PC-9 (cell line): Measurements from ENCODE around the gene SLC25A33. TPM values are rescaled to one million over a fixed set of nuclear protein-coding genes. Genes with fewer than 3 reads are reported as not detected.

ENCODE experiments used
- BruUV-seq: library from RNA; stranded (reverse); fragments of 400-500 nt; replicated peaks from 2 replicates; lab custom pipeline; 2021; lab: Mats Ljungman, UMichigan
- CTCF ChIA-PET: fragments of 300-600 bp; sonication (Branson Sonifier 250); formaldehyde crosslinking; loops from one replicate; lab custom pipeline; 2022; ENCODE audit warnings: antibody characterized with exemption; lab: Charles Lee
- POLR2A ChIA-PET: fragments of 300-600 bp; sonication (Branson Sonifier 250); formaldehyde crosslinking; loops from one replicate; lab custom pipeline; 2022; ENCODE audit warnings: antibody characterized with exemption; ENCODE audit not compliant: unreplicated experiment; lab: Charles Lee
- DNase-seq, 2 experiments: peaks; one replicate each; pipeline versions ENCODE4 v3.0.0 to v3.0.0-alpha.2; 2015 to 2022; ENCODE audit warnings: mixed read lengths in 1 of 2
- H2AFZ ChIP-seq: fragments of 200-600 bp; sonication (generic); 2 replicates; pipeline ENCODE4 v1.8.1; 2017; ENCODE audit warnings: antibody characterized with exemption
- H3F3A ChIP-seq: fragments of 200-600 bp; sonication (generic); 2 replicates; pipeline ENCODE4 v1.8.1; 2017; ENCODE audit warnings: antibody characterized with exemption, mild to moderate bottlenecking, low read depth; ENCODE audit not compliant: insufficient read depth
- H3K27ac ChIP-seq: fragments of 200-600 bp; sonication (generic); 2 replicates; pipeline ENCODE4 v1.6.1; 2016; ENCODE audit warnings: mixed run types
- H3K27me3 ChIP-seq: fragments of 200-600 bp; sonication (generic); 2 replicates; pipeline ENCODE4 v1.6.1; 2016; ENCODE audit warnings: low read depth, mixed run types; ENCODE audit not compliant: insufficient read depth
- H3K36me3 ChIP-seq: fragments of 200-600 bp; sonication (generic); 2 replicates; pipeline ENCODE4 v1.6.1; 2016; ENCODE audit warnings: low read depth, mixed run types
- H3K4me1 ChIP-seq: fragments of 200-600 bp; sonication (generic); replicated peaks from 2 replicates; pipeline ENCODE4 v1.6.1; 2016; ENCODE audit warnings: mixed run types; ENCODE audit not compliant: insufficient read depth
- H3K4me2 ChIP-seq: fragments of 200-600 bp; sonication (generic); 2 replicates; pipeline ENCODE4 v1.6.1; 2017; ENCODE audit warnings: mixed run types
- H3K4me3 ChIP-seq: fragments of 200-600 bp; sonication (generic); 2 replicates; pipeline ENCODE4 v1.6.1; 2016; ENCODE audit warnings: mixed run types
- H3K79me2 ChIP-seq: fragments of 200-600 bp; sonication (generic); 2 replicates; pipeline ENCODE4 v1.6.1; 2017; ENCODE audit warnings: low read depth, mixed run types
- H3K9me2 ChIP-seq: fragments of 200-600 bp; sonication (generic); 2 replicates; pipeline ENCODE4 v1.8.1; 2017; ENCODE audit warnings: mild to moderate bottlenecking; ENCODE audit not compliant: insufficient read depth
- H3K9me3 ChIP-seq: fragments of 200-600 bp; sonication (generic); 2 replicates; pipeline ENCODE4 v1.8.1; 2016; ENCODE audit warnings: low read depth; ENCODE audit not compliant: insufficient read depth
- H4K20me1 ChIP-seq: fragments of 200-600 bp; sonication (generic); 2 replicates; pipeline ENCODE4 v1.8.1; 2017; ENCODE audit not compliant: insufficient read depth
- EZH2 ChIP-seq: fragments of 200-600 bp; sonication (generic); IDR thresholded peaks from 2 replicates; pipeline ENCODE4 v1.8.0; 2017; ENCODE audit warnings: antibody characterized with exemption, low read depth
- intact Hi-C: fragments of 100-400 bp; cut with micrococcal nuclease; formaldehyde crosslinking; loops from one replicate; pipeline ENCODE4 v1.10.0; 2022; ENCODE audit not compliant: unreplicated experiment
- total RNA-seq: library from RNA; stranded (reverse); gene quantifications from 2 replicates; pipeline ENCODE4 v1.2.3, GENCODE V29; 2021
- TF ChIP-seq, protein P1 (sequence below): fragments of 200-600 bp; sonication (generic); conservative IDR thresholded peaks from 2 replicates; pipeline ENCODE4 v1.6.1; 2017; ENCODE audit warnings: mixed run types, antibody characterized with exemption, mild to moderate bottlenecking, moderate library complexity

The SLC25A33 gene
- total RNA-seq, 1 experiment from 2014 or later = 3.0 TPM

DNA sequence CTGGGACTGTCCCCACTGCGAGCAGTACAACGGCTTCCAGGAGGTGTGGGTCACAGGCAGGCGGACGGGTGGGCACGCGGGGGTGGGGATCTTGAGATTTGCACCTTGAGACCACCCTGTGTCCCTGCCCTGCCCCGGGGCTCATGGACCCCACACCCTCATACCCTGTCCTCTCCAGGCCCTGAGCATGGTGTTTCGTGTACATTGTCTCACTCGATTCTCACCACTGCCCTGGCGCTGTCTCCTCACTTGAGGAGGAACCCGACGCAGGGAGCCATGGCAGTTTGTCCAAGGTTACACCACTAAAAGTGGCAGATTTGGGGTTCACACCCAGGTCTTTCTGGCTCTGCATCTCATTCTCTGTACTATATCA, 56.7 kb downstream of the SLC25A33 start:
- no peak for DNase-seq
- Histone ChIP-seq H4K20me1 (no peaks in the 10 kb centered on the region), H3K4me3 (no peak overlapping the region), H3K9me3 (no peaks in the 10 kb centered on the region), H3K4me2 (no peak overlapping the region), H3K36me3 (no peaks in the 10 kb centered on the region), H3K27me3 (no peaks in the 10 kb centered on the region), H3F3A (no peaks in the 10 kb centered on the region), H3K27ac (no peak overlapping the region), H2AFZ (no peak overlapping the region), H3K9me2 (no peaks in the 10 kb centered on the region), H3K4me1 (no peaks in the 10 kb centered on the region), H3K79me2 (peaks cover 28% of the 10 kb centered on the region)
- intact Hi-C loops = no loop called here
- TF ChIP-seq, protein P1, sequence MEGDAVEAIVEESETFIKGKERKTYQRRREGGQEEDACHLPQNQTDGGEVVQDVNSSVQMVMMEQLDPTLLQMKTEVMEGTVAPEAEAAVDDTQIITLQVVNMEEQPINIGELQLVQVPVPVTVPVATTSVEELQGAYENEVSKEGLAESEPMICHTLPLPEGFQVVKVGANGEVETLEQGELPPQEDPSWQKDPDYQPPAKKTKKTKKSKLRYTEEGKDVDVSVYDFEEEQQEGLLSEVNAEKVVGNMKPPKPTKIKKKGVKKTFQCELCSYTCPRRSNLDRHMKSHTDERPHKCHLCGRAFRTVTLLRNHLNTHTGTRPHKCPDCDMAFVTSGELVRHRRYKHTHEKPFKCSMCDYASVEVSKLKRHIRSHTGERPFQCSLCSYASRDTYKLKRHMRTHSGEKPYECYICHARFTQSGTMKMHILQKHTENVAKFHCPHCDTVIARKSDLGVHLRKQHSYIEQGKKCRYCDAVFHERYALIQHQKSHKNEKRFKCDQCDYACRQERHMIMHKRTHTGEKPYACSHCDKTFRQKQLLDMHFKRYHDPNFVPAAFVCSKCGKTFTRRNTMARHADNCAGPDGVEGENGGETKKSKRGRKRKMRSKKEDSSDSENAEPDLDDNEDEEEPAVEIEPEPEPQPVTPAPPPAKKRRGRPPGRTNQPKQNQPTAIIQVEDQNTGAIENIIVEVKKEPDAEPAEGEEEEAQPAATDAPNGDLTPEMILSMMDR = no peak
- no peak for TF ChIP-seq EZH2
- no TSS peak for BruUV-seq
- POLR2A ChIA-PET = no interaction called here
- CTCF ChIA-PET = no interaction called here

DNA sequence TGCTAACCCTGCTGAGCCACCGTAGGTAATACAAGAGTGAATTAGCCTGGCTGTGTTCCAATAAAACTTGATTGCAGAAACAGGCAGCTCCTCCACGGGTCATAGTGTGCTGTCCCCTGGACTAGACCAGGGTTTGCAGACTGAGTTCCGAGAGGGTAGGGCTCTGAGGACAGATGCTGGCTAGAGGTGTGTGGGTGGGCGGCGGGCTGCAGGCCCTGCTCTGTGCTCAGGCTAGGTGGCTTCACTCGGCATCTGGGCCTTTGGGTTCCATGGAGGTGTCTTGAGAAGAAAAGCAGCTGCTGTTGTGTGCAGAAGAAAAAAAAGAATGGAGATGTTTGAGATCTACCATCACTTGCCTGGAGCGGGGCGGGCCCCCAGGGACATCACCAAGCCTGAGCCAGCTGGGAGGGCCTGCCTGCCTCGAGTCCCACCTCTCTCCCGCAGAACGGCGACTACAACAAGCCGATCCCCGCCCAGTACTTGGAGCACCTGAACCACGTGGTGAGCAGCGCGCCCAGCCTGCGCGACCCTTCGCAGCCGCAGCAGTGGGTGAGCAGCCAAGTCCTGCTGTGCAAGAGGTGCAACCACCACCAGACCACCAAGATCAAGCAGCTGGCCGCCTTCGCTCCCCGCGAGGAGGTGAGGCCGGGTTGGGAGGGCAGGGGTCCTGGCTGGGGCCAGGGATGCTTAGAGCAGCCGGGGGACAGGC, 57.3 kb downstream of the SLC25A33 start:
- intact Hi-C loops = no loop called here
- no peaks in the 10 kb centered on the region for H3K27me3 ChIP-seq
- H3K79me2 ChIP-seq = peaks cover 24% of the 10 kb centered on the region
- ChIA-PET POLR2A (no interaction called here), CTCF (no interaction called here)
- no peaks in the 10 kb centered on the region for H4K20me1 ChIP-seq
- no peak overlapping the region for H3K27ac ChIP-seq
- H3K9me3 ChIP-seq = no peaks in the 10 kb centered on the region
- H3K4me1 ChIP-seq = no peaks in the 10 kb centered on the region
- DNase-seq = no peak
- no peak overlapping the region for H3K4me2 ChIP-seq
- H3K36me3 ChIP-seq = no peaks in the 10 kb centered on the region
- no peaks in the 10 kb centered on the region for H3F3A ChIP-seq
- H3K4me3 ChIP-seq = no peak overlapping the region
- TF ChIP-seq EZH2 = no peak
- TF ChIP-seq, protein P1 = no peak
- BruUV-seq = no TSS peak
- no peaks in the 10 kb centered on the region for H3K9me2 ChIP-seq
- H2AFZ ChIP-seq = no peak overlapping the region

DNA sequence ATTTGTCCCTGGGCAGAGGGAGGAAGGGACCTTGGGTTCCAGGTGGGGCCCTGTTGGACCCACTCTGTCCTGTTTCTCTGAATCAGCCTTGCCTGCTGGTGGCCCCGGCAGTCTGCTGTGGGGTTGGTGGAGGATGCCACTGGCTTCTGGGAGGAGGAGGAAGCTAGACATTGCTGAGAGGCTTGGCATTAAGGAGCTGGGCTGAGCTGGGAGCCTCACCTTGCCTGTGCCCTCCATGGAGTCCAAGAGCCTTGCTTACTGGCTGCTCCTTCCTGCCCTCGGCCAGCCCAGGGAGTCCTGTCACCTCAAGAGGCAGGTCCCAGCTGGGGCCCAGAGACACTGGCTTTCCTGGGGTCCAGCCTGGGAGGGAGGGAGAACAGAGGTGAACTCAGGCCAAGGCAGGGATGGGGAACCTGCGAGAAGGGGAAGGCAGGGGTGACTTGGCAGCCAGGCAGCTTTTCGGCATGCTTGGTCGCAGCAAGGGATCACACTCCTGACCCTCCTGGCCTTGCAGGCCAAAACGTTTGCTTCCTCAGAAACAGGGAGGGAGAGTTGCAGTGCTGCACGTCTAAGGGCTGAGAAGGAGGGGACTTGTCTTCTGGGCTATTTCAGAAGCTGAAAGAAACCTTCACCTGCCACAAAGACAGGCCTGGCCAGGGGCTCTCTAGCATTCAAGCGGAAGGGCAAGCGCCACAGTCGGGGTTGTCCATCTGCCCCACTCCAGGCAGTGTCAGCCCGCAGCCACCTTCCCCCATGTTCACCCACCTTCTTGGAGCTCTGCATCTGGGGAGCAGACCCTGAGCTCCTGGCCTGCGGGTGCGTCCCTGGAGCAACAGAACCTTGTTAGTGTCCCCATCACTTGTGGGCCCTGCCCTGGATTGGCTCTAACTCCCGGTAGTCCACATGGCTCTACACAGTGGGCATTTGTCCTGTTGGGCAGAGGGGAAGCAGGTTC, 58.4 kb downstream of the SLC25A33 start:
- Histone ChIP-seq H3K27ac (no peak overlapping the region), H3K79me2 (peaks cover 15% of the 10 kb centered on the region), H3K4me1 (no peaks in the 10 kb centered on the region), H3F3A (no peaks in the 10 kb centered on the region), H3K4me2 (no peak overlapping the region), H3K9me2 (no peaks in the 10 kb centered on the region), H3K27me3 (no peaks in the 10 kb centered on the region), H4K20me1 (no peaks in the 10 kb centered on the region), H2AFZ (no peak overlapping the region), H3K36me3 (no peaks in the 10 kb centered on the region), H3K9me3 (no peaks in the 10 kb centered on the region), H3K4me3 (no peak overlapping the region)
- ChIA-PET CTCF (no interaction called here), POLR2A (no interaction called here)
- DNase-seq = no peak
- no peak for TF ChIP-seq EZH2
- TF ChIP-seq, protein P1 = no peak
- intact Hi-C loops = no loop called here
- BruUV-seq = no TSS peak
